GM20431 (cell line): Measurements from ENCODE around the gene USP5.

Source experiments
- in situ Hi-C: fragments of 300-500 bp; cut with MseI, MboI; formaldehyde crosslinking; loops from one replicate; pipeline ENCODE4 v1.15.0; 2020; ENCODE audit warnings: low sequenced_read_pairs; ENCODE audit not compliant: unreplicated experiment

The USP5 gene

DNA sequence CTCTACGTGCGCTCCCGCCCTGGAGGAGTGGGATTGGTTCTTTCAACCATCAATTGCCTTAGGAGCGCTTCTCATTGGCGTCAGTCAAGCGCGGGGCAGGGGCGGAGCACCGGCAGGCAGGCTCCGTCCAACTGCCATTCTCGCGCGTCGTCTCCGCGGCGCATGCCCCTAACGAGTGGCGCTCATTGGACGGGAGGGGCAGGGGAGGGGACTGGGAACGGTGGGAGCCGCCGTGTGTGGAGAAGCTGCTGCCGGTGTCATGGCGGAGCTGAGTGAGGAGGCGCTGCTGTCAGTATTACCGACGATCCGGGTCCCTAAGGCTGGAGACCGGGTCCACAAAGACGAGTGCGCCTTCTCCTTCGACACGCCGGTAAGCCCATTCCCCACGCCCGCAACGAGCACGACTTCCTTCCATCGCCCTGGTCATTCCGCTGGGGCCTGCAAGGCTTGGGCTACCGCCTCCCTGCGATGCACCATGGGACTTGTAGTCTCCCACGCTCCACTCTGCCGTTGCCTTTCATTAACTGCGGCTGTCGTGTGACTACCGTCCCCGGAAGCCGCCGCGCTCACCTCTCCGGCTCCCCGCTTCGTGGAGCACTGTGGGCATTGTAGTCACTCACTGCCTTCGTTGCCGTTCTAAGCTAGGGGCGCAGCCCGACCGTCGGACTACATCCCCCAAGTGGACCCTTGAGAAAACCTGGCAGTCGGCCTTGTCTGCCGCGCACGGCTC lies at the start of gene USP5:
Gene USP5, plus strand, starts transcription at position 230 of the 730 bp plus-strand sequence. Its CDS starts 30 bp downstream, at position 260.
- in situ Hi-C loops, result no loop called here

DNA sequence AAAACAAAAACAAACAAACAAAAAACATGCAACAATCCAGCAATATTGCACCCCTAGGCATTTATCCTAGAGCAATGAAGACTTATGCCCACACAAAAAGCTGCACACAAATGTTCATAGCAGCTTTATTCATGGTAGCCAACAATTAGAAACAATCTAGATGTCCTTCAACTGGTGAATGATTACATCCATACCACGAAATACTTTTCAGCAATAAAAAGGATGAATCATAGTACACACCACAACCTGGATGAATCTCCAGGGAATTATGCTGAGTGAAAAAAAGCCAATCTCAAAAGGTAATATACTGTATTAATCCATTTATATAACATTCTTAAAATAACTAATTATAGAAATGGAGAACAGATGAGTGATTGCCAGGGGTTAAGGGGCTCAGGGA lies 44.8 kb upstream of the USP5 start:
- in situ Hi-C loops, result no loop called here

DNA sequence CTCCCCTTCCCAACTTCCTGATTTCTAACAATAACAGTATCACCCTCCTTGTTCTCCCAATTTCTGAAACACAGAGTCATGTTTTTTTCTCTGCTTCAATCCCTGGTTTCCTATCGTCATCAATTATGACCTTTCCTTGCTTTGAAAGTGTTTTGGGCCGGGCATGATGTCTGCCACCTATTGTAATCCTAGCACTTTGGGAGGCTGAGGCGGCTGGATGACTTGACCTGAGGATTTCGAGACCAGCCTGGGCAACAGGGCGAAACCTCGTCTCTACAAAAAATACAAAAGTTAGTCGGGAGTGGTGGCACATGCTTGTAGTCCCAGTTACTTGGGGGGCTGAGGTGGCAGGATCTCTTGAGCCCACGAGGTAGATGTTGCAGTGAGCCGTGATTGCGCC lies 42.9 kb upstream of the USP5 start:
- in situ Hi-C loops, result no loop called here

DNA sequence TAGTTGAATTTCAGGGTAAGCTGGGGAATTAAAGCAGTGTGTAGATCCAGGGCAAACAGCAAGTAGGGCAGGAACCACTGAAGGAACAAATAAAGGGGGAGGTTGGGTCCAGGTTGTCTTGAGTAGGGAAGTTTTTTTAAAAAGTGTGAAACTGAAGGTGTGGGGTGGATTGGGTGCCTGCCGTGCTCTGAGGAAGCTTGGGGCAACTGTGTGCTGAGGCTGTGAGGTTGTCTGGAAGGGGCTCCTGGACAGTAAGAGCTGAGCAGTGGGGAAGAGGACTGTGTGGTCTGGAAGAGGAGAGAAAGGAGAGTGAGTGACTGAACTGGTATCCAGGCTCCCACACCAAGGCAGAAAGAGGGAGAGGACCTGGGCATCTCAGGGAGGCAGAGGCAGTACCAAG lies 41.2 kb upstream of the USP5 start:
- in situ Hi-C loops, result no loop called here

GRCh38 chr12:6813363-6813762 lies 38.6 kb upstream of the USP5 start:
- in situ Hi-C loops, result no loop called here

GRCh38 chr12:6816598-6816997 lies 35.4 kb upstream of the USP5 start:
- in situ Hi-C loops, result no loop called here

- in situ Hi-C loops, result no loop called here
These were observed 34.9 kb upstream of the USP5 start for GRCh38 chr12:6817098-6817497.

DNA sequence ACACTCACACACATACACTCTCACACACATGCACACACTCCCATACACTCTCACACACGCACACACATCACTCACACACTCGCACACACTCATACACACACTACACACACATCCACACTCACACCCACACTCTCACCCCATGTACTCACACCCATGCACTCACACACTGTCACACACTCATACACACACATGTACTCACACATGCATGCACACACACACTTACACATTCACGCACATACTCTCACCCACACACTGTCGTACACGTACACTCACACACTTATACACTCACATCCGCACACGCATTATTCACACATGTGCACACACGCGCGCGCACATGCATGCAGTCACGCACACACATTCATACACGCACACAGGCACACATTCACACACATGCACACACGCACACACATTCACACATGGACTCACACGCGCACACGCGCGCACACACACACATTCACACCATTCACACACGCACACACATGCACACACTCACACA lies 34.2 kb upstream of the USP5 start:
- in situ Hi-C loops, result no loop called here

DNA sequence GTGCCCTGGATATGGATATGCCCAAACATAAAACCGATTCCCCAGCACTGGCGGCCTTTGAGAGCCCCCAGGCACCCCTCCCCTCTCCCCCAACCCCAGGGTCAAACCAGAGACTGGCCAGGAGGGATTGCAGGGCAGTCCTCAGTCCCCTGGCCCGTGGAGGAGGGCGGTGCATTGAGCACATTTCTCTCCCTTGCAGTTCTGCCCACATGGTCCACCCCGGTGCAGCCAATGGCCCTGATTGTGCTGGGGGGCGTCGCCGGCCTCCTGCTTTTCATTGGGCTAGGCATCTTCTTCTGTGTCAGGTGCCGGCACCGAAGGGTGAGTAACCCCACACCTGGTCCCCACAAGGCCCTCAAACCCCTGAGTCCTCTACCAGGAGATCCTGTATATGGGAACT lies 33.7 kb upstream of the USP5 start:
- in situ Hi-C loops, result no loop called here

- in situ Hi-C loops, result no loop called here
These were observed 33.3 kb upstream of the USP5 start for GRCh38 chr12:6818645-6819044.

GRCh38 chr12:6819106-6820030 lies 32.6 kb upstream of the USP5 start:
- in situ Hi-C loops, result no loop called here

GRCh38 chr12:6820166-6820565 lies 31.8 kb upstream of the USP5 start:
- in situ Hi-C loops, result no loop called here

GRCh38 chr12:6821591-6822425 lies 30.1 kb upstream of the USP5 start, which contains the start of gene GPR162:
GPR162 (plus strand) TSS chr12:6821821; CDS start chr12:6823899, 2,078 bp downstream.
- in situ Hi-C loops, result no loop called here

DNA sequence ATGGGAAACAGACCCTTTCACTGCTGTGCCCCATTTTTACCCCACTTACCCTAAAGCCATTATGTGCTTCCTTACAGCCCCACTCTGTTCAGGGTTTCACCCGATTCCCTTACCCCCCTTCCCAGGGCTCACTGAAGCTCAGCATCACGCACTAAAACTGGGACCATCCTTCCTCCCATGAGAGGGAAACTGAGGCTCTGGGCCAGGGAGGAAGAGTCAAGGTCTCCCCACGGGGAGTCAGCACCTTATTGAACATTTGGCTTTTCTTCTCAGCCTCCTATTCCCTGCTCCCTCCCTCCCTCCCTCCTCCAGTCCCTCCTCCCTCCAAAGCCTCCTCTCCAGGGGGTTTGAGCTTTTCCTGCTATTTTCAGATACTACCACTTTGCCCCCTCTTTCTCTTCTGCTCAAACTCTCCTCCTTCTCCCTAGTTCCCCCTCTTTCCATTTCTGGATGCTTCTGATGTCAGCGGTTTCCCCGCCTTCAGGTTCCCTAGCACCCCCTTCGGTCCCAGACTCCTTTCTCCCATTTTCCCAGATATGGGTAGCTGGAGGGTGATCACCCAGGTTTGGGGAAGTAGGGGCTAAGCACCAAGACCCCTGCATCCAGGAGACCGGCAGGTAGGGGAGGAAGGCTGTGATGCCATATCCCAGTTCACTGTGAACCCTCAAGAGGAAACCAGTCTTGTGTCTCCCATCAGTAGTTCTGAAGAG lies 29.4 kb upstream of the USP5 start:
- in situ Hi-C loops, result no loop called here

GRCh38 chr12:6823182-6824084 lies 28.5 kb upstream of the USP5 start:
- in situ Hi-C loops, result no loop called here

GRCh38 chr12:6824085-6824775 lies 27.7 kb upstream of the USP5 start:
- in situ Hi-C loops, result no loop called here

DNA sequence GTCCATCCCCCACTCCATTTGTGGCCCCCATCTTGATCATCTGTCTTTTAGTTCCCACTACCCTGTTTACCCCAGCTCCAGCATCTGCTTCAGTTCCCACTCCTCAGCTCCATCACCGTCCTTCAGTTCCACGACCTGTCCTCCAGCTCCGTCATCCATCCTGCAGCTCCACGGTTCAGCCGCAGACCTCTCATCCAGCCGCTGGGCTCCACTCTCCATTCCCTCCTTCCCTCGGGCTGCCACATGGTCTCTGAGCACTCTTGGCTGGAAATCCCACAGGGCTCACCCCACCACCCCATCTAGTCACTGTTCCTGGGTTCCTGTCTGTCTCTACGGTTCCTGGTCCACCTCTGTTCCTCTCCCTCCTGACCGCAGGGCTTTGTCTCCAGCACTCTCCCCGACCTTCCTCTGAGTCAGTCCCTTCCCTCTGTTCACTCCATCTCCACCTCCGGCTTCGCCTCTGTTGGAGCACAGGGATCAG lies 27.0 kb upstream of the USP5 start:
- in situ Hi-C loops, result loop anchor here (25.0 kb wide), 1 partner anchor 88 kb away; no protein-coding TSS in a partner anchor
